ENCODE results near the gene PTGDR. TPM values are rescaled to one million over a fixed set of nuclear protein-coding genes. Genes with fewer than 3 reads are reported as not detected.
A peak's percentile ranks its signal among the peaks of the same experiment; 100 is the strongest.

The PTGDR gene
- total and polyA plus RNA-seq, 9 of the 15 experiments (the other 6 are each of a cell fraction or from before 2014, with no cell fraction given) = not detected

DNA sequence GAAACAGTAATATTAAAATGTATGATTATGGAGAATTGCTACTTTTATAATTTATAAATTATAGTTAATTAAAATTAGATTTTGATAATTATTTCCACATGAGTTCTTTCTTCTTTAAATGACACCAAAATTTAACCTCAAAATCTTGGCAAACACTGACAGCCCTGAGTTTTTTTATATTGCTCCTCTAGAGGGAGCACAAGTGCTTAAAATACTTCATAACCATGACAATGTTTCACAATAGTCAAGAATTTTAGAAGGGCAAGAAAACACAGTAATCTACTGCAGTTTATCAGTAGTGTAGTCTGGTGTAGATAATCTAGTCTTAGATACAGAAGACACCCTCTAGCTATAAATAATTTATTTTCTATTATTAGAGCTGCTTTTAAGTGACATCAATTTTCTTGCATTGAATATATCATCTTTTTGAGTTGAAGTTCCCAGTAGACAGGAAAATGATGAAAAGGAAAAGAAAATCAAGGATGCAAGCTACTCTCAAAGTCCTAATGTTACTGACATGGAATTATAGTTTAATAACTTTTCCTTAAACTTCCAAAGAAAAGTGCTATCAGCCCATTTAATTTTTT, 32.3 kb downstream of the PTGDR start (continued):
- TF ChIP-seq, protein P1, sequence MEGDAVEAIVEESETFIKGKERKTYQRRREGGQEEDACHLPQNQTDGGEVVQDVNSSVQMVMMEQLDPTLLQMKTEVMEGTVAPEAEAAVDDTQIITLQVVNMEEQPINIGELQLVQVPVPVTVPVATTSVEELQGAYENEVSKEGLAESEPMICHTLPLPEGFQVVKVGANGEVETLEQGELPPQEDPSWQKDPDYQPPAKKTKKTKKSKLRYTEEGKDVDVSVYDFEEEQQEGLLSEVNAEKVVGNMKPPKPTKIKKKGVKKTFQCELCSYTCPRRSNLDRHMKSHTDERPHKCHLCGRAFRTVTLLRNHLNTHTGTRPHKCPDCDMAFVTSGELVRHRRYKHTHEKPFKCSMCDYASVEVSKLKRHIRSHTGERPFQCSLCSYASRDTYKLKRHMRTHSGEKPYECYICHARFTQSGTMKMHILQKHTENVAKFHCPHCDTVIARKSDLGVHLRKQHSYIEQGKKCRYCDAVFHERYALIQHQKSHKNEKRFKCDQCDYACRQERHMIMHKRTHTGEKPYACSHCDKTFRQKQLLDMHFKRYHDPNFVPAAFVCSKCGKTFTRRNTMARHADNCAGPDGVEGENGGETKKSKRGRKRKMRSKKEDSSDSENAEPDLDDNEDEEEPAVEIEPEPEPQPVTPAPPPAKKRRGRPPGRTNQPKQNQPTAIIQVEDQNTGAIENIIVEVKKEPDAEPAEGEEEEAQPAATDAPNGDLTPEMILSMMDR (IDR thresholded peaks at IDR 0.05 in 2 of 3, conservative IDR thresholded peaks at IDR 0.05 in 1 of 3; ENCODE audit: insufficient read depth in 2 of 3, low read depth in 1 of 3, low read length in 3 of 3) = peak in 2 of 3 experiments; percentile 19 to 68; a peak in 4 of 6 replicates
- TF ChIP-seq ZNF324 (CRISPR knock-in tag; IDR thresholded peaks at IDR 0.05) (no peak), MECOM (CRISPR knock-in tag; IDR thresholded peaks at IDR 0.05) (no peak), XRCC3 (IDR thresholded peaks at IDR 0.05) (no peak), SMC3 (conservative IDR thresholded peaks at IDR 0.05; ENCODE audit: insufficient read depth, low read depth, low read length) (0 out of 2 replicates have a peak, but pooled peaks have one; percentile 8), CEBPG (CRISPR knock-in tag; IDR thresholded peaks at IDR 0.05) (no peak), CEBPG (tag; conservative IDR thresholded peaks at IDR 0.05 in 1 of 2, IDR thresholded peaks at IDR 0.05 in 1 of 2) (peak; percentile 69 to 87), PYGO2 (tag; IDR thresholded peaks at IDR 0.05) (no peak)
- TF ChIP-seq, protein P2, sequence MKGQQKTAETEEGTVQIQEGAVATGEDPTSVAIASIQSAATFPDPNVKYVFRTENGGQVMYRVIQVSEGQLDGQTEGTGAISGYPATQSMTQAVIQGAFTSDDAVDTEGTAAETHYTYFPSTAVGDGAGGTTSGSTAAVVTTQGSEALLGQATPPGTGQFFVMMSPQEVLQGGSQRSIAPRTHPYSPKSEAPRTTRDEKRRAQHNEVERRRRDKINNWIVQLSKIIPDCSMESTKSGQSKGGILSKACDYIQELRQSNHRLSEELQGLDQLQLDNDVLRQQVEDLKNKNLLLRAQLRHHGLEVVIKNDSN (CRISPR knock-in tag; IDR thresholded peaks at IDR 0.05) = no peak
